ENCODE results near the gene CDK14.

DNA sequence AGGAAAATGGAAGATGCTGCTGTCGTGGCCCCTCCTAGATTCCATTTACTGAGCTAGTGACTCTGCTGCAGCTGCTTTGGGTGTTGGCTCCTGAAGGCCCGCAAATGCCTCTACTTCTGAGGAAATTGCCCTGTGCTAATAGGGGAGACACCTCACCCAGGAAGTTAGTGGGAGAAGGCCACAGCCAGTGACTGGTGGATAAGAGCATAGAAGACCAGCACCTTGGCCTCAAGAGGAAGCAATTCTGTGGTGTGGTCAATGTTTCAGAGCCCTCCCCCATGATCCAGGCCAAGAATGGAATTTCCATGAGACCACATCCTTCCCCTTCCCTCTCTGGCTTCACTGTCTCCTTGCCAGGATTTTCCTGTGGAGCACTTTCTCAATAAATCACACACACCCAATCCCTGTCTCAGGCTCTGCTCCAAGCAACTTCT is 643.1 kb downstream of the CDK14 start:
- TF ChIP-seq EP300 (IDR thresholded peaks at IDR 0.05) (no peak), CTCF (IDR thresholded peaks at IDR 0.05) (no peak)

All from ovary (tissue), 3 donors.